HG02571 (cell line): Measurements from ENCODE around the gene SLC35F1.

ENCODE experiments used
- ATAC-seq: cut with Tn5 transposase; IDR thresholded peaks from one replicate; pipeline ENCODE4 v1.9.1; 2021; ENCODE audit warnings: mild to moderate bottlenecking, moderate library complexity; ENCODE audit not compliant: unreplicated experiment

The SLC35F1 gene

GRCh38 chr6:118305081-118305480 is 398.0 kb downstream of the SLC35F1 start:
- ATAC-seq, result no peak

DNA sequence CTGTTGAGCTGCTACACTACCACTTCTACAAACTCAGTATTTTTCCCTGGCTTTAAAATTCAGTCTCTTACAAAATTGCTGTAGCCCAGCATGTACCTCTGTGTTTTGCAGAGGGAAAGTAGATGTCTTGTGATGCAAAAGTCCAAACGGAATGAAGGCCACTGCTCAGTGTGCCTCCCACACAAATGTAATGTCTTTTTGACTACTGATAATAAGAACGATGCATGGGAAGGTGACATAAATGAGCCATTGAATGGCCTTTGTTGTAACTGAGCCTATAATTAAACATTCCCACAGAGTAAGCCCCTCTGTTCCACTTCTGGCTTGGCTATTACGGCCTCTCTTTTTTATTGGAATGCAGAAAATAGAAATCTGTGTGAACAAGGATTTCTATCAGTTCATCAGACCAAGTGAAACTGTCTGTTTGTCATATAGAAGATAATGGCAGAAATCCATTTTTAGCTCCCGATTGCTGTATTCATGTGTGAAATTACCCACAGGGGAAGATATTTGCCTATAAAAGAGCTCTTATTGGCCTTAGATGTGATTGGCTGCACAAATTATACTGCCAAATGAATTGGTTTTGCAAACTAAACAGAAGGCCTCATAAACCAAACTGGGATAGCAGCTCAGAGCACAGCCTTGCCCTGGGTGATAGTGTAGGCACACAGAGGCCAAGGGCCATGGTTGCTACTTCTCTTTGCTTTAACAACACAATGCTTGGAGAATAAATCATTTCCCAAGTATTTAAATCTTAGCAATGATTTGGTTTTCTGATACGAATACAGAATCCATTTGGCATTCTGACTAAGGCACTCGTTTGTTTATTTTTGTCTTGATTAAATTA is 399.6 kb downstream of the SLC35F1 start:
- ATAC-seq, result no peak

GRCh38 chr6:118307581-118307980 is 400.5 kb downstream of the SLC35F1 start:
- no peak for ATAC-seq

- ATAC-seq, result no peak
These were observed 402.5 kb downstream of the SLC35F1 start for GRCh38 chr6:118309337-118310093.

GRCh38 chr6:118313208-118313607 is 406.1 kb downstream of the SLC35F1 start:
- no peak for ATAC-seq

DNA sequence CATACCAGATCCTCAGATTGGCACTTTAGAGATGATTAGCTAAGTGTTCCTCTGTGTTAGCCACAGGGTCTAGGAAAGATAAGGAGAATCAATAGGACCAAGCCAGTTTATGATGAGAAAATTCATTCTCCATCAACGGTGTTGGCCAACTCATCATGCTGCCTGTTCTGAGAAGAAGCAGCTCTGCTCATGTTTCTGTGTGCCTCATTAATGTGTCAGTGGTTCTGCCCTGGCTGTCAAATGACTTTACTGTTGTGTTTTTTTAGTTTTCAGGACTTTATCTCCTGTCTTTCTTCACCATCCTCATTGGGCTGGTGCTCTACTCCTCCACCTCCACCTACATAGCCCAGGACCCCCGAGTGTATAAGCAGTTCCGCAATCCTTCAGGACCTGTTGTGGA is 406.7 kb downstream of the SLC35F1 start:
- ATAC-seq, result no peak

DNA sequence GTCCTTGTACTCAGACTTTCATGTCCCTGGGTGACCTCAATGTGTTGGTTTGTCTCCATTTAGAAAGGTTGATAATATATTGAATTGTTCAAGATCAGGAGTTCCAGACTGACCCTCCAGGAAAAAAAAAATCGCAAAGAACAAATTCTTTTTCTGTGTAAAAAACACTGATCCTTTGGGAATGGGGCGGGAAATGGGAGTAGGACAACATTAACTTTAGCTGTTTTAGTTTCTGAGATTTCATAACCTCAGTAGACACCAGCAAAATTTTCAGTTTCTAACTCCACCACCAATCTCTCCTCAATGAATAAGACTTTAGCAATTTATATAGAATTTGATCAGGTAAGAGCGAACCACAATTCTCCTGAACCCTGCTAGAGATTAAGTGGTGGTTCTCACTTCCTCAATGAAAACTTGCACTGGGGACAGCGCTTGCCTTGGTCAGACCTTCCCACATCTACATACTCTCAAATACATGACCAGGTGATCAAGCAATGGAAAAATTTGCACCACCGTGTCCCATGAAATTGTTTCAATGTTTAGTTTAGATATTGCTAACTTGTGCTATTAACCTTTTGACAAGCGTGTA is 409.8 kb downstream of the SLC35F1 start:
- no peak for ATAC-seq

- no peak for ATAC-seq
These were observed 410.8 kb downstream of the SLC35F1 start for GRCh38 chr6:118317581-118318563.

DNA sequence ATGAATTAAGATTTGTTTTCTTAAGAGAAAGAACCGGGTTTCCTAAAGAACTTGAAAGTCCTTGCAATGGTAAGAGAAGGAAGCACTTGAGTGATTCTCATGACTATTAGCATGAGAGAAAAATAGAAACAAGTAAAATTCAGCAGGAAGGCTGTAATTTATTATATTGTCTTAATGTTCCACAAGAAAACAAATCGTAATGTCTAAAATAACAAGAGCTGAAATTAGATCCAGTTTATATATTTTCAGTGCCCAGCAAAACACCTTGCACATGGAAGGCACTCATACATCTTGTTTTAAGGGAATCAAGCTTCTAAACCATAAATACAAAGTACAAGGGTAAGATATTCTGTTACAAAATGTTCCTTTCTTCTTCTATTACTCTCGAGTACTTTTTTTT is 411.6 kb downstream of the SLC35F1 start:
- ATAC-seq, result no peak

DNA sequence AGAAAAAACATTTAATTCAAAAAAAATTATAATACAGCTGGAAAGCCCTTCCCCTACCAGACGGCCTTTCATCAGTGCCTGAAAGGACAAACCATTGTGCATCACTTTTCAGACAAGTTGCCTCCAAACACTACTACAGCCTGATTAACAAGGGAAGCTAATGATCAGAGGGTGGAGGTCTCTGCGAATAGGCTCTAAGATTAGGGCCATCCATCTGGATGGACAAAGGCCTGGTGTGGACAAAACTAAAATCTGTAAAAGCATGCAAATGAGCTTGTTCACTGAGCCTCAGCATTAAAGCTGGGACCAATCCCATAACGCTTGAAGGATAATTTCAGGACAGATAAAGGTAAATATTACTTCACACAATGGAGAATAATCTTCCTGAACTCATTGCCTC is 412.4 kb downstream of the SLC35F1 start:
- ATAC-seq, result no peak

DNA sequence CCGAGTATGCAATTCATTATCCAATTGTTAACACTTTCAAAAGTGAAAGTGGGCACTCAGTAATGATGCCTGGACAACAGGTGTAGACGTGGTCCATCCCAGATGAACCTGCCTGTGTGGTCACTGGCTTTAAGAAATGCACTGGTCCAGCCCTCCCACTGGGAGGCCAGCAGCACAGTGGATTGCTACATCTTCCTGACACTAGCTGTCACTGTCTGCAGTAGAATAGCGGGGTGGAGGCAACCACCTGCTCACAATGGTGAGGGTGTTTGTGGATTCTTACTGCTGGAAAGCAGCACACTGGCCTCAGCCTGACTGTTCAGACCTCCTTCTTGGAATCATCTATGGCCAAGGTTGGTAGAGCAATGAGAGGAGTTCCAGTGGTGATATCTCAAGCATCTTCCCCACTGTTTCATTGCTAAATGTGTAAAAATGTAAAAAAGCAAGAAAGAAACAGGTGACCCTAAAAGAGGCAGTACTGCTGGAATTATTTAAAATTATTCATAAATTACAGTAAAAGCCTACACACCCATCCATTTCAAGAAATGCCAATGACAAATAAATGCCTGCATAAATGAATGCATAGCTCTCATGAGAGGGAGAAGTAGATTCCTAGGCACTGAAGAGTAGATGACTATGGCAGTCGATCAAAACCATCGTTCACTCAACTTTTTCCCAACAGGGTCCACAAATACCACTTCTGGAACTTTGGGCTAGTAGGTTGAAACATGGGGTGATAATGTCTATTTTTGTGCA is 413.0 kb downstream of the SLC35F1 start:
- no peak for ATAC-seq

- no peak for ATAC-seq
These were observed 413.6 kb downstream of the SLC35F1 start for GRCh38 chr6:118320652-118321051.

DNA sequence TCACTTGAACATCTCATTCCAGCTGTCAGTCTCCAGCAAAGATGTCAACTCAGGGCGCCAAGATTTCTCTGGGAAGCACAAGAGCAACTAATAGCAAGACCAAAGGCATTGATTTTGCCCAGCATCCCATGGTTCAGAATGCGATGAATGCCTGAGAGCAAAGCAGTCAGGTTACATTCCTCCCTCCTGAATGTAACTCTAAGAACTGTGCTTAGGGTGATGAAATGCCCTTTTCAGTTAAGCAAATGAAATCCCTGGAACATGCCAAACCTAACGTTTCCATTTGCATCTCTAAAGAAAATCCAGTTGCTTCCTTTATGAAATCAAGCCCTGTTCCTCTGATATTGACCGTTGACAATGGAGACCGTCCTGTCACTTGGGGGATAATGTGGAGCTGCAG is 417.1 kb downstream of the SLC35F1 start:
- no peak for ATAC-seq

- ATAC-seq, result no peak
These were observed 418.3 kb downstream of the SLC35F1 start for GRCh38 chr6:118325220-118325860.

DNA sequence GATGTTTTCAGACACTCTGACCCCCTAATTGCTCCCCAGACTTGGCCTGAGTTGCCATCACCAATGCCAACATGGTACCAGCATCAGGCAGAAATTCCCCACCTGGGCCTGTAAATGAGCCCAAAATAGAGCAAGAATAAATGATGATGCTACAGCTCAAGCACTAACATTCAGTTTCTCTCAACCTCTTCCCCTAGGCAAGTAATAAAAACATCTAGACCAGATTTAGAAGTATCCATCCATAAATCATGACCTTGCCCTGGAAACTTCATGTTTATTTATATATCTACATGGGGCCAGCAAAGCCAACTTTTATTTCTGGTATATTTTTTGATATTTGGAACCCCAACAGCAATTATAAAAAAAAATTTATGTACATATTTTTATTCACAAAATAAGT is 419.6 kb downstream of the SLC35F1 start:
- ATAC-seq, result no peak

DNA sequence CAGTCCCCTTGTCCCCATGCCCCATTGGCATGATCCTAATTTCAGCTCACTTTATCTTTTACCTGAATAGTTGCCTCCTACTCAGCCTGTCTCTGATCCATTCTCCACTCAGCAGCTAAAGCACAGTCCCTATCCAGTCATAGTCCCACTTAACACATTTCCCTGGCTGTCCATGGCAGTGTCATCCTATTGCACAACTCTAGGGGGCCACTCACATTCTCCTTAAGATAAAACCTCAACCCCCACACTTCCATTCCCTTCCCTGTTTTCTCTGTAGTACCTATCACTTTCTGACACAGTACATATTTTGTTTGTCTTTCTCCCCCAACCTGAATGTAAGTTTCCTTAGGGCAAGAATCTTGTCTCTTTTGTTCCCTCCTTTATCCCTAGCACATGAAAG is 420.2 kb downstream of the SLC35F1 start:
- ATAC-seq, result no peak

GRCh38 chr6:118333772-118334171 is 426.7 kb downstream of the SLC35F1 start:
- no peak for ATAC-seq

DNA sequence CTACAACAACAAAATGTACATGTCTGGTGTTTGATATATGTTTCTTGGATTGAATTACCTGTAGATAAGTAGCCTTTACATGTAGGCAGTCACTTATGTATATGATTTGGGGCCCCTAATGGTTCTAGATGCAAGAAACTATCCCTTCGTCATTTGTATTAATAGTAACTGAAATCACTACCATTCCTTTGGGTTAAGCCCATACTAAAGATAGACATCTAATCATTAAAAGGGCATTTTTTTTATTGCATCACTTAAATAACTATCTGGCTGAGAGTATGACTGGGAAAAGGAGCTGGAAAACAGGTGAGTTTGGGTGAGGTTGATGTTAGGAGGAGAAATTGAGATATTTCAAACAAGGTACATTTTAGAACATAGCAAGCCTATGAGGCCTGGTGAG is 427.6 kb downstream of the SLC35F1 start:
- no peak for ATAC-seq

GRCh38 chr6:118335325-118335816 is 428.3 kb downstream of the SLC35F1 start:
- ATAC-seq, result no peak
